RPMI7951 (cell line): ENCODE measurements around the gene TAB2. TPM values are rescaled to one million over a fixed set of nuclear protein-coding genes. Genes with fewer than 3 reads are reported as not detected.
"Not testable (repeated sequence)": the region's sequence is repeated elsewhere in the genome, so short reads cannot be mapped to it uniquely, and the experiment has no call there.

Experiments used
- DNase-seq: peaks from one replicate; pipeline ENCODE4 v3.0.0-alpha.2; 2012; ENCODE audit warnings: low read depth
- total RNA-seq: library from RNA; depleted of rRNA; stranded (reverse); fragments of >200 nt; shearing (Covaris generic); gene quantifications from 2 replicates; pipeline ENCODE4 v1.2.3, GENCODE V29; 2014

Gene TAB2
- total RNA-seq, 1 experiment from 2014 or later = 46.7 TPM

DNA sequence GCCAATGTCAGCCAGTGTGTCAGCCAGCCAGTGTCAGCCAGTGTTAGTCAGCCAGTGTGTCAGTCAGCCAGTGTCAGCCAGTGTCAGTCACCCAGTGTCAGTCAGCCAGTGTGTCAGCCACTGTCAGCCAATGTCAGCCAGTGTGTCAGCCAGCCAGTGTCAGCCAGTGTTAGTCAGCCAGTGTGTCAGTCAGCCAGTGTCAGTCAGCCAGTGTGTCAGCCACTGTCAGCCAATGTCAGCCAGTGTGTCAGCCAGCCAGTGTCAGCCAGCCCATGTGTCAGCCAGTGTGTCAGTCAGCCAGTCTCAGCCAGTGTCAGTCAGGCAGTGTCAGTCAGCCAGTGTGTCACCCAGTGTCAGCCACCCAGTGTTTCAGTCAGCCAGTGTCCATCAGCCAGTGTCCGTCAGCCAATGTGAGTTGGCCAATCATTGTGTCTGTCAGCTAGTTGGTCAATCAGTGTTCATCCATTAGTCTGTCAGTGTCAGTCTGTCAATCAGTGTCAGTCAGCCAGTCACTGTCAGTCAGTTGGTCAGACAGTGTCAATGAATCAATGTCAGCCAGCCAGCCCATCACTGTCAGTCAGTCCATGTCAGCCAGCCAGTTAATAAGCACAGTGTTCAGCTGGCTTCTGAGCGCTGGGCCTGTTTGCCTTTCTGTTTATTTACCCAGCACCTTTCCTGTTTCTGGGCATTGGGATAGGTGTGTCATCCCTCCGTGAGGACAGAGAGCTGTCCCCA lies 127.0 kb downstream of the TAB2 start:
- DNase-seq = not testable (repeated sequence)

DNA sequence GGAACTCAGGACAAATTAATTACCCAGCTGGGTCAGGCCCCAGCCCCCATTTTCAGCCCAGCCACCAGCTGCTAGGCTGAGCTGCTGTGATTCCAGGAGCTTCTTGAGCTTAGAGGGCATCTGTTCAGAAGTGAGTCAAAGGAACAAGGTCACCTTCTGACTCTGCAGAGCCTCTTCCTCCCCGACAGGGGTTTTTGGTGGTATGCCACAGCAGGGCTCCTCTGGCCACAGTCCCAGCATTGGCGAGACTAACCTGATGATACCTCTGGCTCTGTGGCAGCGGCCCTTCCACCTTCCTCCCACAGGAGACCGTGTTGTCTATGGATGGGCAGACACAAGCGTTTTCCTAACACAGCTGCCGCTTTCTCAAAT lies 127.6 kb downstream of the TAB2 start:
- DNase-seq = no peak

DNA sequence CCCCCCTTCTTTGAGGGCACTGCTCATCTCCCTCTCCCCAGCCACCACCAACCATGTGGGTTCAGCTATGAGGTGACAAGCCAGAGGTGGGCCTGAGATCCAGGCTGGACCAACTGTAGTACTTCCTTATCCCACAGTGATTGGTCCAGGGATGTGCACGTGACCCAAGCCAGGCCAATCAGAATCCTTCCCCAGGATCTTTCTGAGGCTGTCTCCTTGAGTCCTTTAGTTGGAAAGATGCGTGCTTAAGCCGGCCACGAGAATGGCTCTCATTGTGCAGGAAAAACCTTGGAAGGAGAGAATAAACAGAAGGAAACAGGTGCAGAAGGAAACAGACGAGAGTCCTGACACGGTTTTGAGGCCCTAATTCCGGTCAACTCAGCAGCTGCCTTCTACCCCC lies 128.1 kb downstream of the TAB2 start:
- no peak for DNase-seq

DNA sequence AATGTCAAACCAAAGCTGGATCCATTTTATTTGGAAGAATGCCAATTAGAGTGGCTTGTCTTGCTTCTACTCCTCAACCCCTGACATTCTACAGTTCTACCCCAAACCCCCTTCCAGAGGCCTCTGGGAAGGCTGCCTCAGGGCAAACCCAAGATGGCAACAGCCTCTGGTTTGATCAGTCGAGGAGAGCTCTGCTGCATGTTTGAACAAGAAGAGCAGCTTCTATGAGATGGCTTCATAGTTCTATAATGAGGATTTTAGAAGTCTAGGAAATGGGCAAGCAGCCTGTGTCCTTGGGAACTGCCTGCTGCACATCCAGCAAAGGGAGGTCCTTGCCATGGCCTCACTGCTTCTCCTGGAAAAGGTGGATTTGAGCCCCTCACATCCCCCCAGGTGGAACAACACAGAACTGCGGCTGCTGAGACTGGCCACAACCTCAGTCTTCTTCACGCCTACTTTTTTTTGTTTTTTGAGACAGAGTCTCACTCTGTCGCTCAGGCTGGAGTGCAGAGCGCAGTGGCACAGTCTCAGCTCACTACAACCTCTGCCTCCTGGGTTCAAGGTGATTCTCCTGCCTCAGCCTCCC lies 129.4 kb downstream of the TAB2 start:
- no peak for DNase-seq

DNA sequence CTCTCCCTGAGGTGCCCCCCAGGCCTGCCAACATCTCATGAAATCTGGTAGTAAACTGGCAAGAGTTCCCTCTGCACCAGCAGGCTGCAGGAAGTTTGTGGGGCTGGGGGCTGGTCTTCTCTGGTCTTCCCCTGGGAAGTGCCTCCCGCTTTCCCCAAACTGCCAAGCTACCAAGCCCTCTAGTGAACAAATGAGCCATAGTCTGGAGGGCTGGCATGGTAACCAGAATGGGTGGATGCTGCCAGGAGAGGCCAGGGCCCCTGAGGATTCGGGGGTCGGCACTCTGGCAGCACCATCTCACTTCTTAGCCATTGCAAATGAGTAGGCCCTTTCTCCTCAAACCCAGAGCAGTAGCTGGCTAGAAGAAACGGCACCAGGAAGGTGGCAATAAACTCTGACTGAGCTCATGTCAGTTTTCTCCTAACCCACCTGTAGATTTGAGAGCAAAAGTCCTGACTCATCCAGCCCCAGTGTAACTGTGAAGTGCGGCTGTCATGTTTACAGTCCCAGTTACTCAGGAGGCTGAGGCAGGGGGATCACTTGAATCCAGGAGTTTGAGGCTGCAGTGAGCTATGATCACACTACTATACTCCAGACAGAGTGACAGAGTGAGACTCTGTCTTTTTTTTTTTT lies 131.4 kb downstream of the TAB2 start:
- no peak for DNase-seq

DNA sequence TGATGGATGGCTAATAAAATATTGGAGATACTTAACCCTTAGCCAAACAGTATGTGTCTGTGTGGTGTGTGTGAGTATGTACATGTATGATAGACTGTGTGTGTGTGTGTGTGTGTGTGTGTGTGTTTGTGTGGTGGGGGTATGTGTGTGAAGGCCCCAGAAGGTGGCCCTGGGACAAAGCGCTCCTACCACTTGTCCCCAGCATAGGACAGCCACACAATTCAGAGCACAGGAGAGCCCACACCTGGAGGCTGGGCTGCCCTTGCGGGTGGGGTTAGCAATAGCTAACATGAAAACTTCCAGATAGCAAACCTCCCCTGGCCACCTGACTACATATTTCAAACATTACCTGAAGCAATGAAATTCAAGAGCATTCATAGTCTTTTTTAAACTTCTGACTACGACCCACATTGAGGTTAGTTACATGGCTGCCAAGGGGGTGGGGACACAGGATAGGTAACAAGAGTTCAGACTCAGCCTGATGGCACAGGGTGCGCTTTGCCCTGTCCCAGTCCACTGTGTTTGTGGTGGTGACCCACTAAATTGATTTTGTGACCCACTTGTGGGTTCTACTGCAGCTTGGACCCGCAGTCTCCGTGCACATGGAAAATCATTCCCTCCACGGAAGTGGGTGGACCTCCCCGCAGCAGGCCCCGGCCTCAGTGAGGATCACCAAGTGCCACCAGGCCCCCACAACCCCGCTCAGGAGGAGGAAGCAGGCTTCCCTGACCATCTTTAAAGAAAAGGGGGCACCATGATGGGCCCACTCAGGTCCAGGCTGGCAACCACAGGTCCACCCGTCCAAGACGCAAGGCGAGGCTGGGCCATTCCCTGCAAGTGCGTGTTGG lies 132.5 kb downstream of the TAB2 start:
- no peak for DNase-seq

DNA sequence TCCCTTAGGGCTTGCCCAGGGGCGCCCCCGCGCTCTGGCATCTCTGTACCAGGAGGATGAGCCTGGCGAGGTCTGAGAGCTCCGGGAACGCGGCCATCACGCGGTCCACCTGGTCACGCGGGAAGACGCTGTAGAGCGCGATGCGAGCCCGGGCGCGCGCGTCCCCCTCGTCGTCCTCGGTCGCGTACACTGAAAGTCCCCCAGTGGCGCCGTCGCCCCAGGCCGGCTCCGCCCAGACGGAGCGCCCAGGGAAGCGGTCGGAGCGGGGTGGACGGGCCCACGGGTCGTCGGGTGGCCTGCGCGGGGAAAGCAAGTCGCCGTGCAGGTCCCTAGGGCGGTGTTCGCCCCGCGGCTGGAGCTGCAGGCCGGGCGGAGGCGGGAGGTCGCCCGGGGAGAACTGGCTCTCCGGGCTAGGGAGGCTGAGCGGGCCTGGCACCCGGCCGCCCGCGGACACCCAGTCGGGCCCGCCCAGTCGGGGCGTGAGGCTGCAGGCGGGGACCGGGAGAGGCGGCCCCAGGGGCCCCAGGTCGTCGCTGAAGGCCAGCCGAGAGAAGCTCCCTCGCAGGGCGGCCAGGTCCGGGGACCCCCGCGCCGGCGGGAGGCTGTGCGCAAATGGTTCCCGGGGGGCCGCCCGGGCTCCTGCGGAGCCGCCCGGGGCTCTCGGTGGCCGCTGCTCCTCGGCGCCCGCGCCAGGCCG lies 133.3 kb downstream of the TAB2 start:
- DNase-seq = no peak

DNA sequence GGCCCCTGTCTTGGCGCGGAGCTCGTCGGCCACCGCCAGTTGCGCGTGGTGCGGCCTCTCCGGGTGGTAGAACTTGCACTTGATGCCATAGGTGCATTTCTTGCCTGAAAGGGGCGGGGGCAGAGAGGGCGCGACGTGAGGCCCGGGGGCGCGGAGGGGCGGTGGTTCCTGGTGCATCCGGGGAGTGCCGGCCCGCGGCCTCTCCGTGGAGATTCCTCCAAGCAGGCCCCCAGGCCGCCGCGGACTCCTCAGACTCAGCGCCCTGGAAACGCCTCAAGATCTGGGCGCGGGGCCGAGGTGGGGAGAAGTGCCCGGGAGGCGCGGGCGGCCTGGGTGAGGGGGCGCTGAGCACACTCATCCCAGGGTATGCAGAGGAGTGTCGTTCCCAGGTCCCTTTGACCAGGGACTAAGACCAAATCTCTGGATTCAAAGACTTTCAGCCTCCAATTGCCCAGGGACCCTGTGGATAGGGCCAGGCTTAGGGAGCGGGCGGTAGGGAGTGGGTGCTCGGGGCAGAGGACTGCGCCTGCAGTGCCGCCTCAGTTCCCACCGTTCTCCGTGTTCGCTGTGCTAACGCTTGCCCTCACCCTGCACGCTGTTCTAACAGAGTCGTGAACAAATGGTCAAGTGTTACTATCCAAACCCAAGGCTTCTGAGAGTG lies 134.0 kb downstream of the TAB2 start:
- no peak for DNase-seq

DNA sequence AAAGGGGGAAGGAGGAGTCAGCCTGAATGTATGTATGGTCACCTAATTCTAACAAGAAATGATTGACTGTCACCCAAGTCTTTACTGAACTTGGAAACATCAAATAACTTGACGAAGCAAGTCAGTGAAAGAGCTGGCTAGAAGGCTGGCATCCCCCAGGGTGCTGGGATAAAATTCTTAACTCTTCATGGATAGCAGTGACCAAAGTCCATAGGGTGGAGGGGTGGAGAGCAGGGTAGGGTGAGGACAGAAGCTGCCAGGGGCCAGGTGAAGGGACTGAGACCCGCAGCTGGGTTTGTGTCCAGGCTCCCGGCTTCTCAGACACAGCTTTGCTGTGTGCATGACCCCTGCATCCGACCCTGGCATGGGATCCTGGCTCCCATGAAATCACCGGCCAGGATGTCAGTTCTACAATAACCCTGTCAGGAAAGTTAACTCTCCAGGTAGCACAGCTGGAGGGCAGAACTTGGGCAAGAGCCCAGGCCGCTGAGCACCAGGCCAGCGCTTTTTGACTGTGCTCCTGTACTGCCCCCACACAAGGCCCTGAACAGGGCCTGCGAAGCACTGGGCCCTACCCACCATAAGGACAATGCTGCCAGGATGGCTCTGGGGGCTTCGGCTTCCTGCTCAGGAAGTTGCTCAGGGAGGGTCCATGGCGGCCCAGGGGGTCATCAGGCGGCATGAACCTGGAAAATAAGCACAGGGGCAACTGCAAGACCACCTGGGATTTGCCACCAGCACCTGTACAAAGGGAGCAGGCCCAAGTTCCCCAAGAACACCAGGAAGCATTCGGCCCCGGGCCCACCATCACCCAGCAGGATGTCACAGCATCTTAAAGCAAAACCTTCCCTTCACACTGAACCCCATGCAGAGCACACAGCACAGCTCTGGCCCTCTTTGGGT lies 134.8 kb downstream of the TAB2 start:
- no peak for DNase-seq

DNA sequence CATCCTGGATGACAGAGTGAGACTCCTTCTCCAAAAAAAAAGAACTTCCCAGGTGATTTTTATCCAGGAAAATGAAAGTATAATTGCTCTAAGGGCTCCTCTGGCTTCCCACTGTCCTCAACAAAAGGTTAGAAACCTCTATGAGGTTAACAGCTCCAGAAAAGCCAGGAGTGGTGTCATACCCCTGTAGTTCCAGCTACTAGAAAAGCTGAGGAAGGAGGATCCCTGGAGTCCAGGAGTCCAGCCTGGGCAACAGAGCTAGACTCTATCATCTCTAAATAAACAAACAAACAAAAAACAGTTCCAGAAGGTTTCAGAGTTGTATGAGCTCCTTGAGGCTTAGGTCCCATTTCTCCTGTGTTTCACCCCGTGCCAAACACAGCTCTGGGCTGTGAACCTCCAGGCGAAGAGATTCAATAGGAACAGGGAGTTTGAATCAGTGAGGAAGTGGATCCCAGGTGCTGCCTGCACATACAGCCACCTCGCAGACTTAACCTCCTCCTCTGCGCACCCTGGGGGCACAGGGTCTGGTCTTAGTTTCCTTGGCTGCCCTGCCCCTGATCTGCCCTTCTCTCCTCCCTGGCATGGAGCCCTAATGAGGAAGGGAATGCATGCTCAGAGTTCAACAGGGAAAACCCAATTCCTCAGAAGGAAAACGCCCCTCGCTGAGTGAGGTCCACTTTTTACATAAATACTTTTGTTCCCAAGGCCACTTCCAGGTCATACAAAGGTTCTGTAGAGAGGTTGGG lies 136.3 kb downstream of the TAB2 start:
- DNase-seq = no peak

DNA sequence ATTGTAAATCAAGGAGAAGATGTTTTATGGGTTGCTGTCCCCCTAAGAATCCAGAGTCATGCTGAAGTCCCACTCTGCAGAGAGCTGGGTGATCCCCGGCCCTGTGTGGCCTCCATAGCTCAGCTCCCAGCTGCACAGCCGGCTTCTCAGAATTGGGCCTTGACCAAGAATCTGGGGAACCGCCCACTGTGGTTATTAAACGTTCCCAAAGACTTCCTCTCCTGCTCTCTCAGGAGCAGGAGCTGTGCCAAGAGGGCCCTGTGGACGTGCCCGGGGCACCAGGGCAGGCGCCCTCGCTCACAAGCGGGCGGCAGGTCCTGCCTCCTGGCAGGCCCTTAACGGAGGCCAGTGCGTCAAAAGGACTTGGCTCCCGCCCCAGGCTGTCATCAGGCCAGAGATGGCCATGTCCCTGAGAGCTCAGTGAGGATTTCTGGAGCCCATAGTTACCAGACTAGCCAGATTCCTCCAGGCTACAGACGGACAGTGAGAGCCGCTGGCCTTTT lies 136.9 kb downstream of the TAB2 start:
- peak; percentile 99 for DNase-seq

DNA sequence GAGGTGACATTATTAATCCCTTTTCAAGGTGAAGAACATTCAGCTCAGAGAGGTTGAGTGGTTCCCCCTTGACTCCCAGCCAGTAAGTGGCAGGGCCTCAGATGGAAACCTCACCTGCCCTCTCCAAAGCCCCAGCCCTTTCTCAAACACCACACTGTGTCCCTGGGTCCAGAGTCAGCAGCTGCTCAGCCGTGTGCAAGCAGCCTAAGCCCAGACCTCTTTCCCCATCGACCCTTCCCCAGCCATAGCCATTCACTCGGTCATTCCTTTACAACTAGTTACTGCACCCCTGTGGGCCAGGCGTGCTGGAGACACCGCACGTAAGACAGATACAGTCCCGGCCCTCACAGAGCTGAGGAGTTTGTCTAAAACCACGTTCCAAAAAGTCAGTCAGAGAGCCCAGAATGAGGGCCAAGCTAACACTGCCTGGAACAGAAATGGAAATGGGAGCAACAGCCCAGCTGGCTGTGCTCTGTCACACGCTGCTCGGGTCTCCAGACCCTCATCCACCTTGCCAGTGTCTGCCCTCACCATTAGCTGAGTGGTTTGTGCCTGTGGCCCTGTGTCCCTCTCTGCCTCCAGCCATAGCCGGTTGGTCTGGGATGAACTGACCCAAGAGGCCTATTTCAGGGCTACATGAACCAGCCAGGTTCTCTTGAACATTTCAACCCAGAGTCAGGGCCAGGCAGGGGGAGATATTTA lies 137.7 kb downstream of the TAB2 start:
- DNase-seq = no peak

DNA sequence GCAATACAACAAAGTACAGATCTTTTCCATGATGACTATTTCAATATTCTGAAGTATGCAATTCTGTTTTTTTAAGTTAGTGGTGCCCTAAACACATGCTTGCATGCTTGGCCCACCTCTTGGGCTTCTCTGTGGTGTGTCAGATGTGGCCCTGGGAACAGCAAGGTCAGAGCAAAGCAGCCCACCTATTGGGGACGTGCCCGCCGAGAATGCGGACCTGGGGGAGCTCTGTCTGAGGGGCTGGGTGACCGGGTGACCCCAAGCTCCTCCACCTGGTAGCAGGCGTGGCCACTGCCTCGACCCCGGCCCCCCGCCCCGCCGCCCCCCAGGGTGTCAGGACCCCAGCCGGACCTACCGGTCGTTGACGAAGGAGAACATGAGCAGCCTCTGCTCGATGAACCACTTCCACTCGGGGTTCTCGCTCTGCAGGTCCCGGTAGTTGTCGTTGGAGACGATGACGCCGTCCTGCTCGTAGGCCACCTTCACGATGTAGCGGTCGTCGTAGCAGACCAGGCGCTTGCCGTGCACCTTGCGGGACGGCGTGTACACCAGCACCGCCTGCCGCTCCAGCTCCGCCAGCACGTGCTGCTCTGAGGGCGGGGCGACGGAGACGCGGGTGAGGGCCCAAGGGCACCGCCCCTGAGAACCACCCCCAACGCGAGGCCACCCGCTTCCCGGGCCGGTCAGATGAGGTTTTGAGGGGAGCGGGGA lies 139.0 kb downstream of the TAB2 start:
- no peak for DNase-seq

DNA sequence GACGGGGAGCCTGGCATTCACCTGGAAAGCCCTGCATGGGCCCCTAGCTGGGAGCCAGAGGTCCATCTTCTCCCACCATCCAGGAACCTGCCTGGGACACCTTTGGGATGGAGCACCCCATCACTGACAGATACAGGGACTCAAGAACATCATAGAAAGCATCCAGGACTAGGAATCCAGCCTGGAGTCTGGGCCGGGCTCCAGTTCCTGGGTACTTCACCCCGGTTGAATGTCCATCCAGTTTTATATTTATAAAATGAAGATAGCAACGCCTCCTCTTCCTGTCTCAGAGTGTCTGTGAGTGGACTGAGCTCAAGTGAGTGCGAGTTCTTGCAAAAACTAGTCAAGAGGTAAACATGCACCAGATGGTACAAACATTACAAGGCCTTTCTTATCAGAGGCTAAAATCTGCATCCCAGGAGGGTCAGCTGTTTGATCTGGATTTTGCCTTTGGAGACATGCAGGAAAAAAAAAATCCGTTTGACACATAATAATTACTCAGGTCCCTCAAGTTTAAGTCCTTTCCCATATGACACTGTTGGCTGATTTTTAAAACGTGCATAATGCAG lies 139.9 kb downstream of the TAB2 start:
- DNase-seq = peak; percentile 62

DNA sequence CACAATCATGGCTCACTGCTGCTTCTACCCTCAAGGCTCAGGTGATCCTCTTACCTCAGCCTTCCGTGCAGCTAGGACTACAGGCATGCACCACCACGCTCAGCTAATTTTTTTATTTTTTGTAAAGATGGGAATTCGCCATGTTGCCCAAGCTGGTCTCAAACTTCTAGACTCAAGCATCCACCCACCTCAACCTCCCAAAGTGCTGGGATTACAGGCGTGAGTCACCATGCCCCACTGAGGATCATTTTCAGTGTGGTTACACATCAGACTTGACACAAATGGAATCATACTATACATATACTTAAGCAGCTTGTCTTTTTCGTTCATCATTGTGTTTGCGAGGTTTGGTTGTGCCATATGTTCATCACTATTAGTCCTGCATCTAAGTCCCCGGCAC lies 140.7 kb downstream of the TAB2 start:
- DNase-seq = peak; percentile 32

DNA sequence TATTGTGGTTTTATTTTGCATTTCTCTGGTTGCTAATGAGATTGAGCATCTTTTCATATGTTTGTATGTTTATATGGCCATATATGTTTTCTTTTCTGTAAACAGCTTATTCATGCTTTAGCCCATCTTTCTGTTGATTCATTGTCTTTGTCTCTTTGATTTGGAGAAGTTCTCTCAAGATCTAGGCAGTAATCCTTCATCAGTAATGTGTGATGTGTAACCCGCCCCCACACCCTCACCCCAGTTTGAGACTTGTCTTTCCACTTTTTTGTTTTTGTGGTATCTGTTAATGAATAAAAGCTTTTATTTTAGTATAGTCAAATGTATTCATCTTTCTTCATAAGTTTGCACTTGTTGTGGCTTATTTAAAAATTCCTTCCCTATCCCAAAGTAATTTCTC lies 141.3 kb downstream of the TAB2 start:
- no peak for DNase-seq

DNA sequence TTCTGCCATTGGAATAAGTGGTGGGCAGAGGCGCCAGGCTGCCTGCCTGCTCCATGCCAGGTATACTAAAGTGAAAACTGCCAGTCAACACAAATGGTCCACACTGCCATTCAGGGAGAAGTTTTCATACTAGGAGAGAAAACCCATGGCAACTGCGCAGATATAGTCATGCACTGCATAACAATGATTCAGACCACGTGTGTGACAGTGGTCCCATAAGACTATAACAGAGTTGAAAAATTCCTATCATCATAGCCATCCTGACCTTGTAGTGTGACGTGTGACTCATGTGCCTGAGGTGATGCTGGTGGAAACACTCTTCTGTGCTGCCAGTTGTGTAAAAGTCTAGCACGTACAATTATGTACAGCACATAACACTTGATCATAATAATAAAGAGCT lies 142.2 kb downstream of the TAB2 start:
- peak; percentile 73 for DNase-seq

DNA sequence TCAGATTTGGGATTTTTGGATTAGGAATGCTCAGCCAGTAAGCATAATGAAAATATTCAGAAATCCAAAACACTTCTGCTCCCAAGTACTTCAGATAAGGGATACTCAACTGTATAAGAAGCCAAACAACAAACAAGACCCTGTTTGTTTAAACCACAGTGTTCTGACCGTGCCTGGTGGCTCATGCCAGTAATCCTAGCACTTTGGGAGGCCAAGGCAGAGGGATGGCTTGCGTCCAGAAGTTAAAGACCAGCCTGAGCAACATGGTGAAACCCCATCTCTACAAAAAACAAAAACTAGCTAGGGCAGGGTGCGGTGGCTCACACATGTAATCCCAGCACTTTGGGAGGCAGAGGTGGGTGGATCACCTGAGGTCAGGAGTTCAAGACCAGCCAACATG lies 142.7 kb downstream of the TAB2 start:
- not testable (repeated sequence) for DNase-seq
